ENCODE results near the gene ZNF484.
"Not testable (repeated sequence)": the region's sequence is repeated elsewhere in the genome, so short reads cannot be mapped to it uniquely, and the experiment has no call there.

The ZNF484 gene

DNA sequence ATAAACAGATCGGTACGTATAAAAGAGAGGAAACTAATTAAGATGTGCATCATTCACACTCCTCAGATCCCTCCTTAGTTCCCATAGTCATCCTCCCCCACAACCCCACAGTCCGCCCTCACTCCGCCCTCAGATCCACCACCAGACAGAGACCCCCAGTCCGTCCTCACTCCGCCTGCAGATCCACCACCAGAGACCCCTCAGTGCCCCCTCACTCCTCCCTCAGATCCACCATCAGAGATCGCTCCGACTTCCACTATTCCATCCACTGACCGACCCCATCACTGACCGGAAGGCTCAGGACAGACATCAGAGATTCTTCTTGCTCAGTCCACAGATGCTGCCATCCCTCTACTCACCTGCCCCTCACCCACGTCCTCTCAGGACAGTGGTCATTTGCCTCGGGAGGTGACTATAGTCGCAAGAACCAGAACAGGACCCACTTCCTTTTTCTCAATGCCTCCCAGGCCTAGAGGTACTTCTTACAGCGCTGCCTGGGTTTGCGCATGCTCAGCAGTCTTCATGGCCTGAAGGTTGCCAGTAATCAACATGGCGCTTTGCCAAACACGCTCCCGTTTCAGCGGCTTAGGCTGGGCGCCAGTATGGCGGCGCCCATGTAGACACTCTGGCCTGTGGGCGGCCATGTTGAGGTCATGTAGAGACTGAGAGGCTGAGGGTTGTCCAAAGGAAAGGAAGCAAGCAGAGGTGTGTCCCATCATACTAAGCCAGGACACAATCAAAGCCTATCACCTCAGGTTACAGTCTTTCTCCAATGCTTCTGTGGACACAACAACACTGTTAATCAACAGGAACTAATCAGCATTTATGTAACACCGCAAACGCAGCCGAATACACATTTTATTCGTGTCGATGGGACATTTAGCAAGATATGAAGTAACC lies at the start of gene ZNF484:
TSS of gene ZNF484 (minus strand) at position 508 of the 900 bp plus-strand sequence. CDS start 3,009 bp downstream, outside the sequence.
- DNase-seq = peak; percentile 58 to 97 (median 92)

DNA sequence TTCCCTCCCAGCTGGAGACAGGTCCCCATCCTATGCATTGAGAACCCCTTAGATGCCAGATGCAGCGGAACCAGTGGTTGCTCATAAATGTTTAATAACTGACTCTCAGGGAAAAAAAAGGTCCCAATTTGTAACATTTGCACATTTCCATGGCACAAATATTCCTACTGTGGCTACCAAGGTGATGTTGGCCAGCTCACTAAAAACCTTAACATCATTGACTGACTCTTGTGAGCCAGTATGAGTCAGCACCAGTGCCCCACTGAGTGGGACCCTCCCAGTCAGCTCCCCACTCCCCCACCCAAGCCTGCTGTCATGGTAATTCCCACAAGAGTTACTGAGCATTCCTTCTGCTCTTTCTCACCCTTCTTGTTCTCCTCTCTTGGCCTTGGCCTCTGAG lies 42.6 kb upstream of the ZNF484 start:
- peak in 1 of 14 donors; percentile 33 for DNase-seq

DNA sequence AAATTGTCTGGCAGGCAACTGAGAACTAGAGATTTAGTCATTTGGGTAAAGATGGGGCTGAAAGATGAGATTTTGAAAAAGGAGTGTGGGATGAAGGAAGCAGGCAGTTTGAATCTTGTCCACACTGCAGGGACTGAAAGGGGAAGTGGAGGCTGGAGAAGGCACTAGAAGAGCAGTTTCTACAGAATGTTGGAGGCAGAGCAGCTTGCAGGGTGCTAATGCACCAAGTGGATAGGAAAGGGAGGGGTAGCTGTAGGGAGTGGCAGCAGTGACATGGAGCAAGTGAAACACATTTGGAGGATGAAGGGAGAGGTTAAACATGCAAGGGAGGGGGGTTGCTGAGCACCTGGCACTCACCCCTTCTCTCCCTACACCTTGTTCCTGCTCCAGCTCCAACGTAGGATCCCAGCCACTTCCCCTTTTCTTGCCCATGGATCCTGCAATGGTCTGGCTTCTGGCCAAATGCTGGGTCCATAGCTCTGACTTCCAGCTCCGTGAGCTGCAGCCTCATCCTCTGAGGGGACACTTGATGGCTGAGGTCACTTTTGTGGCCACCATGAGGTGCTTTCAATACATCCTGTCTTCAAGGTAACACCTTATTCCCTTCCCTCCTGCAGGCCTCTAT lies 39.5 kb upstream of the ZNF484 start:
- DNase-seq = no peak

DNA sequence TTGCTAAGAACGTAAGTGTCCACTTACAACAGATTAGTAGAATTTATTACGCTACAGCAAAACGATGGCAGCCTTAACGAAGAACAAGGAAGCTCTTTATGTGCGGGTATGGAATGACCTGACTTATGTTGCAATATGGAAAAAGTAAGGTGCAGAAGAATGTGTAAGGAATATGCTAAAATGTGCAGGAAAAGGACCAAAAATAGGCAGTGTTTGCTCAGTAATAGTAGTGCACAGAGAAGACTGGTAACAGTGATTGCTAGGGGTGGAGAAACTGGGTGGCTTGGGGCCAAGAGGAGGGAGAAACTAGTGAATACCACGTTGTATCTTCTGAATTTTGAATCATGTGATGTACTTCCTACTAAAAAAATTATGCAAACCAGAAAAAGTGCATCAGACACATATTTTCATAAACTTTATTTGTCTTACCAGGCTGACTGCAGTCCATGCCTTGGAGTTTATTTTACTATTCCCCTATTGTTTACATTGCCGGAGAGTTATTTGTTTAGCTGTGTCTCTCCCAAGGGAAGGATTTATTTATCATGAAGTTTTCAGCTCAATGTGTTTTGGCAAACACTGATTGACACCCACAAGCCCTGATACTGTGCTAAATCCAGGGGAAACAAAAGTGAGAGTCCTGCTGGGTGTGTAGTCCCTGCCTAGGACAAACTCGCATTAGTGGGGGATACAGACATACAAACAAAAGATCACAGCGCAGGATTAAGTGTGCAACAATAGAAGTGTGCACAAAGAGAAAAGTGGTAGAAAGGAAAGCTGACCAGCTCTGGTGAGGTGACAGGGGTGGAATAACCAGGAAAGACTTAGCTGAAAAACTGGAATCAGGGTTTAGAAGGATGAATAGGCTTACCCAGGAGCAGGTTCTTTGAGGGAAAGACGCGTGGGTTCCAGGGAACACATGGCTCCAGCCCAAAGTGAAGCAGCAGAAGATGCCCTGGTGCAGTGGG lies 34.0 kb upstream of the ZNF484 start:
- no peak for DNase-seq

DNA sequence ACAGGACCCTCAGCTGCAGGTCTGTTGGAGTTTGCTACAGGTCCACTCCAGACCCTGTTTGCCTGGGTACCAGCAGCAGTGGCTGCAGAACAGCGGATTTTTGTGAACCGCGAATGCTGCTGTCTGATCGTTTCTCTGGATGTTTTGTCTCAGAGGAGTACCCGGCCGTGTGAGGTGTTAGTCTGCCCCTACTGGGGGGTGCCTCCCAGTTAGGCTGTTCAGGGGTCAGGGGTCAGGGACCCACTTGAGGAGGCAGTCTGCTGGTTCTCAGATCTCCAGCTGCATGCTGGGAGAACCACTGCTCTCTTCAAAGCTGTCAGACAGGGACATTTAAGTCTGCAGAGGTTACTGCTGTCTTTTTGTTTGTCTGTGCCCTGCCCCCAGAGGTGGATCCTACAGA lies 27.3 kb upstream of the ZNF484 start:
- DNase-seq = not testable (repeated sequence)

DNA sequence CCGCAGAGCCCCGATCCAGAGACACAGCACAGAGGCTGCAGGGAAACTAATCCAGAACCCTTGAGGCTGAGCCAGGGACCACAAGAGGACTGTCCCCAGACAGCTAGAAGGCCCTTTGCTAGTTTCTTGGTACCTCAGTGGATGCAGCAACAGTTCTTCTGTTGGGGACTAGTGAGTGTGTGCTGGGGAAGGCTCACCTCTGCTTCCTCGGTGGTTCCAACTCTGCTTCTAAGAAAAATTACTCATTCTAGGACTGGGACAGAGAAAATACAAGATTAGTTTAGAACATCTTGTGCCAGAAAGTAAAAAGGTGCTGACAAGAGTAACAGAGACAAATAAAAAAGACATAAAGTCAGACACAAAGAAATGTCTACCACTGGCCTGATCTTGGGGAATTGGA lies 19.5 kb upstream of the ZNF484 start:
- no peak for DNase-seq

DNA sequence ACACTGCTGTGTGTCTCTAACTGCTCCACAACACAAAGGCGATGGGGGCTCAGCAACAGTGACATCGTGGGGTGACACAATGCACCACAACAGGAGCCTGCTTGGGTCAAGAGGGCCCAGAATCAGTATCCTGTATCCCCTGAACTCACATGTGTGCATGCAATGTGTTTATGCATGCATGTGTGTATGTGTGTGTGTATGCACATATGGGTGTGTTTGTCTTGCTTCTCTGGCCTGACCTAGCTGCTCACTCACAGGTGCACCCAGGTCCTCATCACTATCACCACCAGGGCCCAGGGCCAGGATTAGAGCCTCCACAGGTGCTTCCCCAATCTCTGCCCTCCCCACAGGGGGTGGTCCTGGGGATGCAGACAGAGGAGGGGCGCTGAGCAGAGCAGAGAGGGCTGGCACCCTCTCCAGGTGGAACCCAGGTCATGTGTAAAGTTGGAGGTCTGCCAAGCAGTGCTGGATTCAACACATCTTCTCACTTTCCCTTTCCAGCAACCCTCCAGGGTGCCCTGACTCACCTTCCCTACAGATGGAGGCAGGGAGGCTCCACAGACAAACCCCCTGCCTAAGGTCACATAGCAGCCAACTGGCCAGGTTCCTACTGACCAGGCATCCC lies 18.1 kb upstream of the ZNF484 start:
- DNase-seq = no peak

DNA sequence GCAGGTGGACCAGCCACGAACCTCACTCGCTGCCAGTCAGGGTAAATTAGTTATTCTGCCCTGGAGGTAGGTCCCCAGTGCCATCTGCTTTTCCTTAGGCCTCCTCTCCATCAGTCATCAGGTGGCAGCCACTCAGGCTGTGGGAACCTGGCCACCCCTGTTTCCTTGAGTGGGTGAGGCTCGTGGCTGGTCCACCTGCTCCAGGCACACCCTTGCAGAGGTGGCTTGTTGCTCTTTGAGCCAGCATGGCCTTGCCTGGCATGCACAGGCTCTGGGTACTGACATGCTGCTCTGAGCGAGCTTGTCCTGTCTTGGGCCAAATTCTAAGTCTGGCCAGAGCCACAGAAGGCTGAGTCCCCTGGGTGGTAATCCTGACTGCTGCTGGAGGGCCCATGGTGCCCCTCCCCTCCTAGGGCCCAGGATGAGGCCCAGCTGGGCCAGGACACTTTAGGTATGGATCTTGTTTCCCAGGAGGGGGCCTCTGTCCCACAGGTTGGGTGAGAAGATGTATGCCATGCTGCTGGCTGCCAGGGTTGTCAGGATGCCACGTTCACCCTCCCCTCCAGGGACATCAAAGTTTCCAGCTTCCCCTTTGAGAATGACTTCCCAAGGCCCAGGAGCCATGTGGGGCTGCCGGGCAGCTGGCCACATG lies 17.0 kb upstream of the ZNF484 start:
- no peak for DNase-seq

DNA sequence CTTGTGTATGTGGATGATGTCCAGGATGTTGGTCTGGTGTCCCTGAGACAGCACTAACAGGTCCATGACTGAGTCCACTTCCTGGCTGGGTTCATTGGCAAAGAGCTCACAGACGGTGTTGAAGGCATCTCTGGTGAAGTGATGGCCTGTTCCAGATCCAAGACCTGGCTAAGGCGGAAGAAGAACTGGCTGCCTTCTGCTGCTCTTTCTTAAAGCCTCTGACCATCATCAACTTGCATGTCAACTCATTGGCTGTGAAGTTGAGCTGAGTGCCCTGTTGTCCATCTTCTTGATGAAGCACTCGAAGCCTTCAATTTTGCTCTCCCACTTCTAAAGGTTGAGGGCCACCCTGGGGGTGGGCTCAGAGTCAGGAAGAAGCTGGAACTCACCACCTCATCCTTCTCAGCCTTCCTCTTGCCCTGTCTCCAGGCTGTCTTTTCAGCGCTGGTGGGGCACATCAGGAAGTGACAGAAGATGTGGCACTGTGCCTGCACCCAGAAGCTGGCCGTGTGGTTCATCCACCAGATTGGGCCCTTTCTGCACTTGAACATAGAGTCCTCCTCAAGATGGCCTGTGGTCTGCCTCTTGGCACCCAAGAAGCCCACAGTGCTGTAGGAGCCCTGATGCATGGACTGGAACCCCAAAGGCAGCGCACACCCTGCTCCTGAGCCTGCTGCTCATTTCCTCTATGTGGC lies 16.2 kb upstream of the ZNF484 start:
- not testable (repeated sequence) for DNase-seq

DNA sequence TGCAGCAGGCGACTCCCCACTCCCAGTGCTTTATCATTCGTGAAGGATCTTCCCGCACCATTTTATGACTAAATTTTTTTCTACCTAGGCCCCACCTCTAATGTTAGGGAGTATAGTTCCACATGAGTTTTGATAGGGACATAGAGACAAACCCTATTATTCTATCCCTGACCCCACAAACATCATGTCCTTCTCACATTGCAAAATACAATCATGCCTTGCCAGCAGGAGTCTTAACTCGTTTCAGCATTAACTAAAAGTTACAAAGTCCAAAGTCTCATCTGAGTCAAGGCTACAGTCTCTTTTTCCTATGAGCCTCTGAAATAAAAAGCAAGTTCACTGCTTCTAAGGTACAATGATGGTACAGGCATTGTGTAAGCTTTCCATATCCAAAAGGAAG lies 14.4 kb upstream of the ZNF484 start:
- DNase-seq = not testable (repeated sequence)

DNA sequence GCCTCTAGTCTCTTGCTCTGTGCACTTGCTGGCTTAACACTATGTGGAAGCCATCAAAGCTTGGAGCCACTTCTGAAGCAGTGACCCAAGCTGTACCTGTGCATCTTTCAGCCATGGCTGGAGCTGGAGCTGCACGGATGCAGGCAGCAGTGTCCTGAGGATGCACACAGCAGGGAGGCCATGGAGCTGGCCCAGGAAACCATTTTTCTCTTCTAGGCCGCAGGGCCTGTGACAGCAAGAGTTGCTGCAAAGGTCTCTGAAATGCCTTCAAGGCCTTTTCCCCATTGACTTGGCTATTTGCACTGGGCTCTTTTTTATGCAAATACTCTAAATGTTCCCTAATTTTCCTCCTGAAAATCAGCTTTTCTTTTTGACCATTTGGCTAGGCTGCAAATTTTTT lies 12.9 kb upstream of the ZNF484 start:
- no peak for DNase-seq

DNA sequence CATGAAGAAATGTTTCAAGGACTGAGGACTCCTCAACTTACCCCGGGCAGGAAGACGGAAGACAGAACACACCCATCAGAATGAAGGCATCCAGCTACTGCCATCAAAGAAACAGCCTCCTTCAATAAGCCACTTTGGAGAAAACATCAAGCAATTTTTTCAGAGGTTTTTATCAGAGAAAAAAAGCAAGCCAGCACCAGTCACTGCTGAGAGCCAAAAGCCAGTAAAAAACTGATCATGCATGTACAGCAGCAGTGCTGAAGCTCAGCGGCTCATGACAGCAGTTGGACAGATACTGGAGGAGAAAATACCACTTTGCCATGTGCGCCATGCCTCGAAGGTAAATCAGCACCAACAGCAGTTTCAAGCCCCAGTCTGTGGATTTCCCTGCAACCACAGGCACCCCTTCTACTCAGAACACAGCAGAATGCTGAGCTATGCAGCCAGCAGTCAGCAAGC lies 10.1 kb upstream of the ZNF484 start:
- DNase-seq = no peak

DNA sequence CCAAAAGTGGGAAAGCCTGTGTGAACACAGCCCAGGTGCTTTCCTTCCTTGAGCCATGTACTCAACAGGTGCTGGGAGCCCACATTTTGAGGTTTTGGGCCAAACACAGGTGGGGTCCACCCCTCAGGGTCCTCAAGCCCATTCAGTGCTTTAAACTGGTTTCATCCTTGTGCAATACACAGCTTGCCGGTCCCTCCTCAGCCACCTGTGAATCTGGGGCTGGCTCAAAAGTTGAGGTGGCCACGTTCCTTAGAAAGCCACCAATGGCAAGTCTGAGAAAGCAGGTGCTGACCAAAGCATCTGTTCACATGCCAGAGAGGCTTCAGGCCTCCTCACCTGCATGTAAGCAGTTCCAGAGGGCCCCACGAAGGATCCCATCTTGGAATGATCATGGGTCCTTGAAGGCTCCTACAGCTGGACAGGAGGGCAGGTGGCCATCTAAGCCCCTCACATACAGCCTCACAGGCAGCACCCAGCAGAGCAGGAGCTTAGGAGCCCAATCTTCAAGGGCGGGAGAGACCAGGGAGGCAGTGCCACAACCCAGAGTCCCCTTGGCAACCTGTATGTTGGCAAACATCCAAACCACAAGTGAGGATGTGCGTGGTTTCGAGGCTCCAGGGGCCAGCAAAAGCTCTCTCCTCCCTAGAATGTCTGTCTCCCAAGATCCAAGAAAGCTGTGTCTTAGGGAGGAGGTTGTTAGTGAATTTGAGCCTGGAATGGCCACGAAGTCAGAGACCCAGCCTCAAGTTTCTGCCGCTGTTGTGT lies 9.2 kb upstream of the ZNF484 start:
- not testable (repeated sequence) for DNase-seq

DNA sequence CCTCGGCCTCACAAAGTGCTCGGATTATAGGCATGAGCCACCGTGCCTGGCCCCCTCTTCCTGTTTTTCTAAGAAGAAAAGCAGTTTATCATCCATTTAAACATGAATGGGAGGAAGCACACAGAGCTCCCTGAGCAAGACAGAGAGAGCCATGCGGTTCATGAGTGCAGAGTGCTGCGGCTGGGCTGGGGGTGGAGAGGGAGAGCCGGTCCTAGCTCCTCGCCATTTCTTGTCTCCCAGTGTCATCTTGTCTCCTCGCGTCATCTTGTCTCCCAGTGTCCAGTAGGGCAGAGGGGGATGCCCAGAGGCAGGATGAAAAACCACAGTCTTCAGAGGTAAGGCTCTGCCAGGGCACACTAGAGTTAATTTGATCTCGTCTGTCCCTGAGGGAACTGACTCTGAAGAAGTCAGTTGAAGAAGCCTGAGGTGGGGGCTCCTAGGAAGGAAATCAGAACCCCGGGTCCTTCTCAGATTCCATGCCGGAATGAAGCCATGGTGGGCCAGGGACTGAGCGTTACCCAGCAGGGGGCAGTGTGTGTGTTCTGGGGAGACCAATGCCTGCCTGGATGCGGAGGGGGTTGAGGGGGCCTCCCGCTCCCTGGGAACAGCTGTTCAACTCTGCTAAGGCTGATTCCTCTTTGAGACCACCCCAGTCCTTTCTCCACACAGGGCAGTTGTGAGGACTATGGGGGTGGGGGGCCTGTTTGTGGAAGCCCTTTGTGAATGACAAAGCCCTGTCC lies 6.0 kb upstream of the ZNF484 start:
- DNase-seq = not testable (repeated sequence)

DNA sequence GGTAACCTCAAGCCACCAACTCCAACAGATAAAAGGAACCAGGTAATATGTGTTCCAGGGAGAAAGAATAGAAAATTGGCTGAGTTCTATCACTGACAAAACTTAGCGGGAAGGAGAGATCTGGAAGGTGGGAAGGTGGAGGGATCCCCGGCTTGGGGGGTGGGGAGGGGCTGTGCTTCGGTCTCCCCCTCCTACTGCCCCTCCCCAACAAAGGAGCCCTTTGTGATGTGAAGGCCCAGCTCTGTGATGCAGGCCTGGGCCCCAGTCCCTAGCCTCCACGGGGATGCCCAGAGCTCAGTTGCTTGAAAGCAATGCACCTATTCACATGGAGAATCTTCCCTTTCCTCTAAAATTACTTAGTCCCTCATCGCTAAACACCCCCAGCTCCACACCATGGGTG lies 4.4 kb upstream of the ZNF484 start:
- DNase-seq = no peak

DNA sequence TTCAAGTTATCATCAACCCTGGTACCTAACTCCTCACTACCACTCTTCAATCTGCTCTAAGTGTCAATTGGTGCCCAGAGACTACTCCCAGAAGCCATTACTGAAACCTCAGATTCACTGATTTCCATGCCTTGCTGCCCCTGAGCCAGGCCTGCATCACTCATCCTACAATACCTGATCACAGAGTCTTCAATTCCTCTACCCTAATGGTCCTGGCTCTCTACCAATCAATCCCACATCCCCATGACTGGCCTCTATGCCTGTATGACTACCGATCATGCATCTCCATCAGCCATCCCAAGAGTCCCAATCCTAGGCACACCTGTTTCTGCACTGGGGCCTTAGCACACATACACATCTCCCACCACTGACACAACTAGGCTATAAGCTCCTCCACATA lies 2.5 kb downstream of the ZNF484 start:
- no peak for DNase-seq

DNA sequence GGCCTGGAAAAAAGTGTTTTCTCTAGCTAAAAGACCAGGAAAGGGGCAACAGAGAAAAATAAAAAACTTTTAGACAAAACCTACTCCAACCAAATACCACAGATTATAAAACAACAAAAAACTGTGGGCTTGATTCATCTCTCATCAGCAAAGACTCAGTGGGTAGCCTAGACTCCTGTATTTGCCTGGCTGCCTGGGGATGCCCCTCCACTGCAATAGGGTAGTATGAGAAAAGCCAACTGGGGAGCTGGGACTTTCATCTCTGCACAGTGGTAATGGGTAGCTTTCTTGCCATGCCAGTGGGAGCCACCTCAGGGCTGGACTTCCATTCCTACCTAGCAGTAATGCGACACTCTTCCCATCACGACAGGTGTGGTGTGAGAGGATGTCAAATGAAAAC lies 7.5 kb downstream of the ZNF484 start:
- DNase-seq = no peak

DNA sequence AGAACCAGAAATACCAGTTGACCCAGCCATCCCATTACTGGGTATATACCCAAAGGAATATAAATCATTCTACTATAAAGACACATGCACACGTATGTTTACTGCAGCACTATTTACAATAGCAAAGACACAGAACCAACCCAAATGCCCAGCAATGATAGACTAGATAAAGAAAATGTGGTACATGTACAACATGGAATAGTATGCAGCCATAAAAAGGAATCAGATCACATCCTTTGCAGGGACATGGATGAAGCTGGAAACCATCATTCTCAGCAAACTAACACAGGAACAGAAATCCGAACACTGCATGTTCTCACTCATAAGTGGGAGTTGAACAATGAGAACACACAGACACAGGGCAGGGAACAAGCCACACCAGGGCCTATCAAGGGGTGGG lies 11.2 kb downstream of the ZNF484 start:
- DNase-seq = not testable (repeated sequence)

DNA sequence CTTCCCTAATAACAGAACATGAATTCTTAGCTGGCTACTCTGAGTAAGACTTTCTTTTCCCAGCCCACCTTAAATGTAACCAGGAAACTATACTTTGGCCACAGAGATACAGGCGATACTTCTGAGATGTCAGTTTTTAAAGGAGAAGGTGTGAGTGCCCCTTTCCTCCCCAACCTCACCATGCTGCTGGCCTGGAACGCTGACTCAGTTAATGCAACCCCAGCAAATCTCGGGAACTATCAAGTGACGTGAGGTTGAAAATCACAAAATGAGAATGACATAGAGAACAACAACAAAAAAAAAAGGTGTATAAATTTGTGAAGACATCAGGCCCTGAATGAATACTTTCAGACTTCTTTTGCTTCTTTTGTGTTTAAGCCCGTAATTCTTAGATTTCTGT lies 13.7 kb downstream of the ZNF484 start:
- no peak for DNase-seq
